NCI-H82 (cell line): ENCODE results near the gene DPP9.
"Not testable (repeated sequence)": the region's sequence is repeated elsewhere in the genome, so short reads cannot be mapped to it uniquely, and the experiment has no call there.

Experiments
- DNase-seq: peaks from one replicate; lab custom pipeline; 2025; lab: John Stamatoyannopoulos, UW

The DPP9 gene

GRCh38 chr19:4723595-4724514 is at the start of gene DPP9:
Gene DPP9 (minus strand): TSS chr19:4723842. CDS start chr19:4719906, 3,936 bp downstream.
- peak; percentile 98 for DNase-seq

GRCh38 chr19:4773047-4773640 is 49.5 kb upstream of the DPP9 start:
- DNase-seq, result no peak

DNA sequence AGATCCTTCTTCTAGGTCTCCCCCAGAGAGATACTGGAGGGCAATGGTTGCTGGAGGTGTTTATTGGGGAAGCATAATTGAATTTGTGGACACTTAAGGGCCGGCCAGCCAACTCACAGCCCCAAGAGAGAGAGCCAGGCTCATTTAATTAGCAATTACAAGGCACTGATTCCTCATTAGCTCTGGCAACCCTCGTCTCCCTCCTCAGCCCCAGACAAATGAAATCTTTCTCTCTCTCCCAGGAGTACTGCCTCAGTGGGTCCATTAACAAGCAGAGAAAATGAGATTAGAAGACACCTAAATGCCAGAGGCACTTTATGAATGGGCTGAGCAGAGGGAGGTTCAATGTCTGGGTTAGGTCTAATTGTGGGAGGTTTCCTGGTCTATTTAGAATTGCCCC is 48.9 kb upstream of the DPP9 start:
- DNase-seq, result no peak

- peak; percentile 94 for DNase-seq
Observed at GRCh38 chr19:4768934-4769777, 45.5 kb upstream of the DPP9 start.

GRCh38 chr19:4764393-4764660 is 40.7 kb upstream of the DPP9 start:
- DNase-seq, result no peak

DNA sequence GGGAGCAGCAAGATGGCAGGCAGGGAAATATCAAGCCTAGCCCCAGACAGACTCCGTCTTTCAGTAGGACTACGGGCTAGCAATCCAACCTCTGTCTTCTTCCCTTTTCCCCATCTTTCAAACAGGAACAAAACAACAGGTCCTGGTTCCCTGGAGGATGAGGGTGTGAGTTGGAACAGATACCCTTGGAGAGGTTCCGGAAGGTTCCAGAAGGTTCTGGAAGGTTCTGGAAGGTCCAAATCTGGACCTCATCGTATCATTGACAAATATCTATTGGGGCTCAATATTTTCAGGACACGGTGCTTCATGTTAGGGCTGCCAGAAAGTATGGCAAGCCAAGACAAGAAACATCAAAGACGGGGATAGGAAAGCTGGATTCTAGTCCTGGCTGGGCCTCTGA is 39.4 kb upstream of the DPP9 start:
- no peak for DNase-seq

DNA sequence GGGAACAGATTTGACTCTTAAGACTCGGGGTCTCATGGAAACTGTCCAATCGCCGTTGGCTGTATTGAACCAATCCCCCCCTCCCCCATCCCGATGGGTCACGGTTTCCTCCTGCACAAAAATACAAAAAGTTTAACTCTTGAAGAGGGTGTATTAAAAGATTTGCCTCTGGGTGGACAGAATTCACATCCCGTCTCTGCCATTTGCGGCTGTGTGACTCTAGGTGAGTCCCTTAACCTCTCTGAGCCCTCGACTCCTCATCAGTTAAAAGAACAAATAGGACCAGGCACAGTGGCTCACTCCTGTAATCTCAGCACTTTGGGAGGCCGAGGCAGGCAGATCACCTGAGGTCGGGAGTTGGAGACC is 36.6 kb upstream of the DPP9 start:
- DNase-seq, result no peak

DNA sequence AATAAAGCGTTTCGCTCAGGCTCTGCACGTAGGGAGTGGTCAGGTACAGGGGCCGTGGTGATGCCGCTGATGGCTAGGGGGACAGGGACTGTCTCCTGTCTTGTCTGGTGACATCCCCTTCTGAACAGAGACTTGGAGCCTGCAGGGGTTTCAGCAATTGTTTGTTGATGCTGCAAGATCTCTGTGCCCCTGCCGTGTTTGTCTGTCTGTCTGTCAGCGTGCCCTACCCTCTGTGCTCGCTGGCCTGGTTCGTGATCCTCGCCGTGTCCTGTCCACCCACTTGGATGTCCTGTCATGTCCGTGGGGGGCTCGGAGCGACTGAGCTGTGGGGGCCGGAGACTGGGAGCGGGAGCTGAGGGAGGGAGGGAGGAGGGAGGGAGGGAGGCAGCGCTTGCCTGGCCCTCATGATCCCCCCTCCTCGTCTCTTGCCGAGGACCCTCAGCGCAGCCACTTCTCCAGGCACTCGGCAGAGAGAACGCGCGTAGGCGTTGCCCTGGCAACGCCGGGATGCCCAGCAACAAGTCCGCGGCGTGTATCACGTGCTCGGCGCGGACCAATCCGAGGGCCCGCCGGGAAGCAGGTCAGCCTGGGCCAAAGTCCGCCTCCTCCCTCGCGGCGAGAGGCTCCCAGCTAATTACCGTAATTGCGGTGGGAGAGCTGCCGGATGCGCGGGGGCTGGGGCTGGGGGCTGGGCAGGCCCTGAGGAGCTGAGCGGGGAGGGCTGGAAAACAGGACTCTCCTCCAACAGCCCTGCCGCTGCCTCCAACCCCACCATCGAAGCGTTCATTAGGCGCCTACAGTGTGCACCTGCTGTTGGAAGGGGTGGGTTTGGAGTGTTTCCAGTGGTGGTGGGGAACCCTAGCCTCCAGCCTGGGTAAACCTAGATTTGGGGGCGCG is 36.0 kb upstream of the DPP9 start:
- peak; percentile 97 for DNase-seq

GRCh38 chr19:4758659-4759058 is 35.0 kb upstream of the DPP9 start:
- no peak for DNase-seq

DNA sequence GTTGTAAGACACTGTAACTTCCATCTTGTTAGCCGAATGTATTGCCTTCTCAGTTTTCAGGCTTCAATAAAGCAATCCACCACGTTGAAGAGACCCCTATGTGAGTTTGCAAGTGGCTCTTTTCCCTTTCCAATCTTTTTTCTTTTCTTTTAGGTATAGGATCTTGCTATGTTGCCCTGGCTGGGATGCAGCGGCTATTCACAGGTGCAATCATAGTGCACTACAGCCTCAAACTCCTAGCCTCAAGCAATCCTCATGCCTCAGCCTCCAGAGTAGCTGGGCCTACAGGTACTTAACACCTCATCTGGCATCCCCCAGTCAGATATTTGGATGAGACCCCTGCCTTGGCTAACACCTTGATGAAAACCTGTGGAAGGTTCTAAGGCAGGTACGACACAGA is 34.4 kb upstream of the DPP9 start:
- DNase-seq, result no peak

DNA sequence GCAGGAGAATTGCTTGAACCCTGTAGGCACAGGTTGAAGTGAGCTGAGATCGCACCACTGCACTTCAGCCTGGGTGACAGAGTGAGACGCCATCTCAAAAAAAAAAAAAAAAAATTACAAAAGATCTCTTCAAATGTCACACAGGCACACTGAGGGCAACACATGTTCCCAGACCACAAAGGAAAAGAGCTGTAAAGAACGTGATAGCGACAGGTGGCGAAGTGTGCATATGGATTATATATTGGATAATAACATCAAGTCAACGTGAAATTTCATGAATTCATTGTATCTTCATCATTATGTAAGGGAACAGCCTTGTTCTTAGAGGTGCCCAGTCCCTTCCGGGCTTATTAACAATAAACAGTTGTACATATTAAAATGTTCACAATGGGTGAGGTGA is 31.8 kb upstream of the DPP9 start:
- DNase-seq, result no peak

GRCh38 chr19:4754248-4754647 is 30.6 kb upstream of the DPP9 start:
- peak; percentile 25 for DNase-seq

- no peak for DNase-seq
Observed at GRCh38 chr19:4749870-4750590, 26.4 kb upstream of the DPP9 start.

DNA sequence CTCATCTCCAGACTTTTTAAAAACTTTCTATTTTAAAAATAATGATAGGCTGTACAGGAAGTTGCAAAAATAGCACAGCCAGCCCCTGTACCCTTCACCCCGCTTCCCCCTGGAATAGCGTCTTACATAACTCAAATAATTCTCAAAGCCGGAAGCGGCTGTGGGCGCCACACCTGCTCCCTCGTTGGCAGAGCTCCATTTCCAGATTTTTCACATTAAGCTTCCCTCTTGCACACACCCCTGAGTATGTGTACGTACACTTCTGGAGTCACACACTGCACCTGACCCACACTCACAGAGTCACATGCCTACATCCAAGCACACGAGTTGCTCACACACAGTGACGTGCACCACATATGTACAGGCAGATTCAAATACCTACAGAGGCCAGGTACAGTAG is 24.9 kb upstream of the DPP9 start:
- DNase-seq, result no peak

- DNase-seq, result no peak
Observed at GRCh38 chr19:4748185-4748584, 24.5 kb upstream of the DPP9 start.

DNA sequence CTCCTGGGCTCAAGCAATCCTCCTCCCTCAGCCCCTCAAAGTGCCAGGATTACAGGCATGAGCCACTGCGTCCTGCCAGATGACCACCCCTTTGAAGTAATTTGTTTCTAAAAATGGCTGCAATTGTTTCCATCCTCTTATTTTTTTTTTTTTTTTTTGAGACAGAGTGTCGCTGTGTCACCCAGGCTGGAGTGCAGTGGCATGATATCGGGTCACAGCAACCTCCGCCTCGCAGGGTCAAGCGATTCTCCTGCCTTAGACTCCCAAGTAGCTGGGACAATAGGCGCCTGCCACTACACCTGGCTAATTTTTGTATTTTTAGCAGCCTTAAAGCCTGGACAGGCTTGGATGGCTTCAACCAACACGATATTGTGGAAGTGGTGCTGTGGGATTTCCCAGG is 22.3 kb upstream of the DPP9 start:
- no peak for DNase-seq

GRCh38 chr19:4745175-4745574 is 21.5 kb upstream of the DPP9 start:
- not testable (repeated sequence) for DNase-seq

DNA sequence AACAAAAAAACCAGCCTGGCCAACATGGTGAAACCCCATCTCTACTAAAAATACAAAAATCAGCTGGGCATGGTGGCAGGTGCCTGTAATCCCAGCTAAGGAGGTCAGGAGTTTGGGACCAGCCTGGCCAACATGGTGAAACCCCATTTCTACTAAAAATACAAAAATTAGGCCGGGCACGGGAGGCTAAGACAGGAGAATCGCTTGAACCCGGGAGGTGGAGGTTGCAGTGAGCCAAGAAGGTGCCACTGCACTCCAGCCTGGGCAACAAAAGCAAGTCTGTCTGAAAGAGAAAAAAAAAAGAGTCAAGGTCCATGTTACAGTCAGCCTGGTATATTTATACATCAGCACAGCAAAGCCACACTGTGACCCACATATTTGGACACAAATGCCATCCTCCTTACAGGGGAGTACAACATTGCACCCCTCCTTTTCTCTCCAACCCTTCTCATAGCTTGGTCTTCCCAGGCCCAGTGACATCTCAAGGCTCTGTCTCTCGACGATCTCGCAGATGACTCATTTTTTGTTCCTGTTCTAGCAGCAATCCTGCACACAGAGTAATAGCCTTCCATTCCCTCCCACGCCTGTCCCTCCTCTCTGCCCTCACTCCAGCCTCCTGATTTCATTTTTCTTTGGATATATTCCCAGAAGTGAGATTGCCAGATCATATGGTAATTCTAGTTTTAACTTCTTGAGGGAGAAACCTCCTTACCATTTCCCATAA is 21.0 kb upstream of the DPP9 start:
- no peak for DNase-seq

- DNase-seq, result peak; percentile 25
Observed at GRCh38 chr19:4742723-4743646, 19.3 kb upstream of the DPP9 start.
